Nucleus accumbens (tissue), 56 donors: Measurements from ENCODE around the gene ANO1.

Source experiments
- DNase-seq, 56 donors: peaks; one replicate each; lab custom pipeline; 2025; lab: John Stamatoyannopoulos, UW

ANO1 gene

GRCh38 chr11:70072461-70072860 is 5.7 kb upstream of the ANO1 start:
- DNase-seq: no peak

DNA sequence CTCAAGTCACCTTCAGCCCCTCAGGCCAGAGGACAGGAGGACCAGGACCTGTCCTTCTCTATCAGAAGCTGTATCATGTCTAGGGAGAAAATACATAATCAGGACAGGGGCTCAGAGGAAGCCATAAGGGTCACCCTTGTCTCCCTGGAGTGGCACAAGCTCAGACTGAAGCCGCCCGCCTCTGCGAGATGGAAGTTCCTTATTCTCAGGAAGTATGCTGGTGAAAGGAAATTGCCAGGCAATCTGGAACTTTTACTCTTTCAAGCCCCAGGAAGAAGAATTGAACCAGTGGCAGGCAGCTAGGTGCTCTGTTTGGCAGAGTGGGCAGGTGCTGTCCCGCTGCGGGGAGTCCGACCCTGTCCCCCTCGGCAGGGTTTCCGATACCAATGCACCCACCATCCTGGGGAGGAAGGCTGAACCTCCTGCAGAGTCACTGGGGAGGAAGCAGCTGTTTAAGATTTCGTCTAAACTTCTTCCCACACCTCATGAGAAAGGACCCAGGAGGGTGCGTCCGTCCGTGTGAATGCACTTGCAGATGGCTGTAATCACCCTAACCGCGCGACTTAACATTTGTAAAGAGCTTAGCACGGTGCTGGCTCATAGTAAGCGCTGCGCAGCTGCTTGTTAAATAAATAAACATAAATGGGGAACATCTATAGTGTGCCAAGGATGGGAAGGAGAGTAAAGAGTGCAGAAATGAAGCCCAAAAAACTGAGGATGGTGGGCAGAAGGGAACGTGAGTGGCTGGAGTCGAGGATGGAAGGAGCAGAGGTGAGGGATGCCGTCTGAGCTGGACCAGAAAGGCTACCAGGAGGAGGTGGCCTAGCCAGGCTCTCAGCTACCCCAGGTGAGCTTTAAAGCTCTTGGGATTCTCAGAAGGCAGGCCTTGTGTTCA is 5.0 kb upstream of the ANO1 start:
- no peak for DNase-seq

DNA sequence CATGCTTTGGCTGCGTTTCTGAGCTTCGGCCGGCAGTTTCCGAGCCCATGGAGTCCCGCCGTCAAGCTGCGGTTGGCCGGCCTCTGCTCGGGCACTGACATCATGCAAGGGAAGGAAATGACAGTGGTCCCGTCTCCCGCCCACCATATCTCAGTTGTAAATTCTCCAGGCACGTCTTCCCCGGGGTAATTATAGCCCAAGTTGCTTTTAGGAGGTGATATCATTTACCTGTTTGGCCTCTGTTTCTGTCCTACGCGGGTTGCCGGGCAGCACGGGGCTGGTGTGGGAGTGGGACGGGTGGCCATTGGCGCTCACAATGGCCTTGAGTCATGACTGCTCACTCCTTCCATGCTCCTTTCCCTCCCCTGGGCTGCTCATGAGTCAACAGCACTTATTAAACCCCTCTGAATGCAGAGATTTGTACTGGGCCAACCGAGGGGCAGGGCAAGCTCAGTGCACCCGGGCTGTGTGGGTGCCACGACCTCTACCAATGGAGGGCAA is 4.2 kb upstream of the ANO1 start:
- DNase-seq: no peak

GRCh38 chr11:70074746-70075145 is 3.4 kb upstream of the ANO1 start:
- no peak for DNase-seq

- DNase-seq: no peak
Measured at GRCh38 chr11:70075836-70076235, 2.3 kb upstream of the ANO1 start.

- no peak for DNase-seq
Measured at GRCh38 chr11:70076461-70076931, 1.6 kb upstream of the ANO1 start.

DNA sequence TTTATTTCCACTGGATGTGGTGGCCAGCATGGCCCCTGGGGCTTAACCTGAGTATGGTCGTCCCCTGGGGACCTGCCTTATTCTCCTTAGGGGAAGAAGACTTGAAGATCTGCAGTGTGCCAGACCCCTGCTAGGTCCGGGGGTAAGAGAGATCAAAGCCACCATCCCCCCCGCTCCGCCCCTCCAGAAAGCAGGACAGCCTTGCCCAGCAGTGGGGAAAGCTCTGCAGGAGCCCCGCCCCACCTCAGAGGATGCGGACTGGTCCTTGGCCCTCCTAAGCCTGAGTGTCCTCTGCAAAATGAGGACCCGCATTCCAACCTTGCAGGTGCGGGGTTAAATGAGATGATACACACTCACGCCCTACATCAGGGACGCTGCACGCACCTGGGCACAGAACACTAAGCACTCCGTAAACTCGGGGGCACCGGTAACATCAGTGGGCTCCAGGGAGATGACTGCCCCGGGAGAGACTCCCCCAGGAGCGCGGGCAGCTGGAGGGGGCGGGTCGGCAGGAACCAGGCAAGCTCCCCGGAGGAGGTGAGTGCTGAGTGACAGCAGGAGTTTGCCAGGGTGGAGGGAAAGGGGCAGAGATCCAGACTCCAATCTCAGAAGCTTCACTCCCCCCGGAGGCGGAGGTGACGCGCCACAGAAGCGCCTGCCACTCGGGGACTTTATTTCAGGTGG is 564 bp upstream of the ANO1 start:
- no peak for DNase-seq

GRCh38 chr11:70078781-70079616 is 882 bp downstream of the ANO1 start:
- DNase-seq: no peak

DNA sequence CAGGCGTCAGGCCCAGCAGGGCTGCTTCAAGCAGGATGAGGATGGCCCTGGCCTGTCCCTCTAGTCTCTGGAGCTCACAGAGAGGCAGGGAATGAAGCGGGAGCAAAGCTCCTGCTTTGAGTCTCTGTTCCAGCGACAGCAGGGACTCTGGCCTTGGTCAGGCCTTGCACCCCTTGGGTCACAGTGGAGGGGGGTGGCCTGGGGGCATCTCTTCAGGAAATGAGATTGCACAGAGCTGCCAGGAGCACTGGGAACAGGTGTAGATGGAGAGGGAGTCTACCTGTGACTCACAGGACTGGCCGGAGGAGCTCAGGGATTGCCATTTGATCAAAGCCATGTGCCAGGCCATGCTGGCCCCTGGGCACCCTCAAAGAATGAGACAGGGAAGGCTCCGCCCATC is 1.6 kb downstream of the ANO1 start:
- DNase-seq: no peak

DNA sequence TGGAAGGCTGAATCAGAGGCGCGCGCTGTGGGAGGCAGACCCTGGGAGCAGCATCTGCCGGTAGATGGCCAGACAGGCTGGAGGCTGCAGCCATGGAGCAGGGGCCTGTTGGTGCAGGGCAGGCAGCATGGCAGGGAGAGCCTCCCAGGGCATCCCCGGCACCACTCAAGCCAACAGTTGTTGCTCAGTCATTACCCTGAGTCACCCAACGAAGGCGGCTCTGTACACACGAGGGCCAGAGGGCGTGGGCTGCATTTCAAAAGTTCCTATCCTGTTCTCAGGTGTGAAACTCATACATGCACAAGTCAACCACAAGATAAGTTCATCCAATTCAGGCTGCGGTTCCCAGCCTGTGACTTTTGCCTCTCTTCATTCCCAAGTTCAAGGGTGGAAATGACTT is 2.6 kb downstream of the ANO1 start:
- DNase-seq: no peak

DNA sequence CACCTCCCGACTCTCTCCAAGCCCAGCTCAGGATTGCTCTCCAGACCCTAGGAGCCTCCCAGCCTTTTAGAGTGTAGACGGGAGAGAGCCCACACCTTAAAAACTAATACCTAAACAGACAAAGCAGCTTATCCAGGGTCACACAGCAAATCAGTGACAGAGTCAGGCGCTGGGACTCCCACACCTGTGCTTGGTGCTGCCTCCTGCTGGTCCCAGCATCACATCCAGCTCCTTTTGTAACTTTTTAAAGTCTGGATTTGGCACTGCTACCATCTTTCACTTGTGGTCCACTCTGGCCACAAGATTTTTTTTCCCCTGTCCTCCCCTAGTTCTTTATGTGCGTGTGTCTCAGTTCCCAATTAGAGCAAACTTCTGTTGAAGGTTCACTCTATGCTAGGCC is 4.7 kb downstream of the ANO1 start:
- DNase-seq: no peak

- DNase-seq: no peak
Measured at GRCh38 chr11:70084046-70084984, 6.2 kb downstream of the ANO1 start.

- DNase-seq: no peak
Measured at GRCh38 chr11:70085815-70086769, 8.0 kb downstream of the ANO1 start.

DNA sequence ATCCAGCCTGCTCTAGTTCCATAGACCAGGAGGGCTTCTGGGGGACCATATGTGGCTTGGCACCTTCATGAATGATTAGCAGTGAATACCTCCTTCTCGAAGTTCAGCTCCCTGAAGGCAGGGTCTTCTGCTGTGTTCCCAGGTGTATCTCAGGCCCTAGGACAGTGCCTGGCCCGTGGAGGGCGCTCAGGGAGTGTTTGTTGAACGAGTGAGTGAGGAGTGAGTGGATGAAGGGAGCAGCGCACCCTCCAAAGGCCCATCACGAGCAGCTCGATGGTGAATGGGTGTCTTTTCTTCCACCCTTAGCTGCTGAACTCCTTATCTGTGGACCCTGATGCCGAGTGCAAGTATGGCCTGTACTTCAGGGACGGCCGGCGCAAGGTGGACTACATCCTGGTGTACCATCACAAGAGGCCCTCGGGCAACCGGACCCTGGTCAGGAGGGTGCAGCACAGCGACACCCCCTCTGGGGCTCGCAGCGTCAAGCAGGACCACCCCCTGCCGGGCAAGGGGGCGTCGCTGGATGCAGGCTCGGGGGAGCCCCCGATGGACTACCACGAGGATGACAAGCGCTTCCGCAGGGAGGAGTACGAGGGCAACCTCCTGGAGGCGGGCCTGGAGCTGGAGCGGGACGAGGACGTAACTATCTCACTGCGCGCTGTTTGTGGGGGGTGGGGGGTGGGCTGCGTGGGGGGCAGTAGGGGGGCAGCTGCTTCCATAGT is 9.5 kb downstream of the ANO1 start:
- DNase-seq: no peak

DNA sequence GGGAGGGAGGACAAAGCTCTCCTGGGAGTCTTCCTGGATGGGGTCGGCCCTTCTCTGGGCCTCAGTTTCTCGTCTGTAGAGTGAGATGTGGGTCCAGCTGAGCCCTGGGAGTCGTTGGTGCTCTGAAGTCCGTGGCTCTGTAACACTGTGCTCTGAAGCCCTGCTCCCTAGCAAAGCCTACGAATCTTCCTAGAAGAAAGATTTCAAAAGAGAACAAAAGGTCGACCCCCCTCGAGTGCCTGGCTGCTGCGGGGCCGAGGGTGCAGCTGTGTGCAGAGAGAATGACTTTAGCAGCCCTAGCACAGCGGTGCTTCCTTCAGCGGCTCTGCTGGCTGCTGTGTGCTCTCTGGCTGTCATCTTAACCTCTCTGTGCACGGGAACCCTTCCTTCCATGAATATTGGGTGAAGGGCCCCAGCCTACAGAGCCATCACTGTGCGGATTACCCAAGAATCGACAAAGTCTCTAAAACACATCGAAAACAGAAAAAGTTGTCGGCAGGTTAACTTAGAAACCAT is 10.7 kb downstream of the ANO1 start:
- DNase-seq: no peak

- DNase-seq: no peak
Measured at GRCh38 chr11:70089631-70090030, 11.5 kb downstream of the ANO1 start.

DNA sequence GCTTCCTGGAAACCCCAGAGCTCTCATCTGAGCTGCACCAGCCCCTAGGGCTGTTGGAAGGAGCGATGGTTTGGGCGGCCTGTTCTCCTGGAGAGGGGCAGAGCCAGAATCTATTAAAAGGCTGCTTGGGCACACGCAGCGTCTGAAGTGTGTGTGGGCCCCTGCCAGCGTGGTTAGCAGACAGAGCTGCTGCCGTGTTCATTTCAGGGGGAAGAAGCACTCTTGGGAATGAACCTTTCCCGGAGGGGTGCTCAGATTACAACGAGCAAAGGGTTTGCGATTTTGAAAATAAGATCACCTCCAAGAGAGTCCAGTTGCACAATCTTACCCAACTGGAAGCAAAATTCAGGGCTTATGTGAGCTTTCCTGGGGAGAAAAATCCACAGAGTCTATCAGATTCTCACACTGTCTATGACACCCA is 12.9 kb downstream of the ANO1 start:
- DNase-seq: peak in 9 of 56 donors; percentile 5 to 37 (median 21)

GRCh38 chr11:70091638-70092037 is 13.5 kb downstream of the ANO1 start:
- DNase-seq: no peak
